ENCODE results near the gene VOPP1.

DNA sequence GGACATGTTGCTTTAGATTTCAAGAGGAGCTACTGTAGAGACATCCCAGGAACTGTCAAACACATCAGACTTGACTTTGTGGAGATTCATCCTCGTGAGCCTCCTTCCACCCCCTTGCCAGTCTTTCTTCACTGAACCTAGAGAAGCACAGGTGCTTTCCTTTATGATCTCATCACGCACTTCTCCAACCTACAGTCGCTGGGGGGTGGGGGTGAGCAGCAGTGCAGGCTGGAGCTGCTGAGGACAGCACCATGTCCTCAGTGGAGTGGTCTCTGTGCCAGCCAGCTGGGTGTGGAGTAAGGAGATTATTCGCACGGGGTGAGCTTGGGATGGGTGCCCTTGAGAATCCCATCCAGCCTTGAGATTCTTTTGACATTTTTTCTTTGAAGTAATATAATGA is 88.1 kb downstream of the VOPP1 start:
- TF ChIP-seq POLR2A (IDR thresholded peaks at IDR 0.05; ENCODE audit: low read length) (no peak), GATA1 (IDR thresholded peaks at IDR 0.05; ENCODE audit: low read depth, low read length) (no peak)

Measured in erythroblast (primary cell).